ENCODE measurements around the gene HSPB1.
"Not testable (repeated sequence)": the region's sequence is repeated elsewhere in the genome, so short reads cannot be mapped to it uniquely, and the experiment has no call there.

HSPB1 gene

GRCh38 chr7:76302347-76303201 lies at the start of gene HSPB1:
Gene HSPB1 (plus strand): TSS chr7:76302673. CDS start chr7:76302713, 40 bp downstream.
- peak; percentile 82 for DNase-seq

- no peak for DNase-seq
Observed at GRCh38 chr7:76254781-76255180, 47.7 kb upstream of the HSPB1 start.

GRCh38 chr7:76257973-76258372 lies 44.5 kb upstream of the HSPB1 start:
- DNase-seq = no peak

GRCh38 chr7:76259124-76260093 lies 43.1 kb upstream of the HSPB1 start:
- DNase-seq = no peak

GRCh38 chr7:76260171-76260703 lies 42.2 kb upstream of the HSPB1 start:
- no peak for DNase-seq

GRCh38 chr7:76261329-76261728 lies 41.1 kb upstream of the HSPB1 start:
- no peak for DNase-seq

DNA sequence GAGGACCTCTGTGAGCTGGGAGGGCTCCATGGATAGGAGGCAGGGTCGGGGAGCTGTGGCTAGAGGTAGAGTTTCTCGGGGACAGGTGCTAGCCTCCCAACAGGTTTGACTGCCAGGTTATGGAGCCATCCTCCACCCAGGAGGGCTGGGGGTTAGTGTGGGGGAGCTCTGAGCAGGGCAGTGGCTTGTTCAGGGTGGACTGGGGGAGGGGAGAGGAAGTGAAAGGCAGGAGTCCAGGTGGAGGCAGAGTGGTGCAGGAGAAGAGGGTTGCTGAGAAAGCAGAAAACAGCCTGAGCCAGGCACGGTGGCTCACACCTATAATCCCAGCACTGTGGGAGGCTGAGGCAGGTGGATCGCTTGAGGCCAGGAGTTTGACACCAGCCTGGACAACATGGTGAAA lies 40.5 kb upstream of the HSPB1 start:
- no peak for DNase-seq

DNA sequence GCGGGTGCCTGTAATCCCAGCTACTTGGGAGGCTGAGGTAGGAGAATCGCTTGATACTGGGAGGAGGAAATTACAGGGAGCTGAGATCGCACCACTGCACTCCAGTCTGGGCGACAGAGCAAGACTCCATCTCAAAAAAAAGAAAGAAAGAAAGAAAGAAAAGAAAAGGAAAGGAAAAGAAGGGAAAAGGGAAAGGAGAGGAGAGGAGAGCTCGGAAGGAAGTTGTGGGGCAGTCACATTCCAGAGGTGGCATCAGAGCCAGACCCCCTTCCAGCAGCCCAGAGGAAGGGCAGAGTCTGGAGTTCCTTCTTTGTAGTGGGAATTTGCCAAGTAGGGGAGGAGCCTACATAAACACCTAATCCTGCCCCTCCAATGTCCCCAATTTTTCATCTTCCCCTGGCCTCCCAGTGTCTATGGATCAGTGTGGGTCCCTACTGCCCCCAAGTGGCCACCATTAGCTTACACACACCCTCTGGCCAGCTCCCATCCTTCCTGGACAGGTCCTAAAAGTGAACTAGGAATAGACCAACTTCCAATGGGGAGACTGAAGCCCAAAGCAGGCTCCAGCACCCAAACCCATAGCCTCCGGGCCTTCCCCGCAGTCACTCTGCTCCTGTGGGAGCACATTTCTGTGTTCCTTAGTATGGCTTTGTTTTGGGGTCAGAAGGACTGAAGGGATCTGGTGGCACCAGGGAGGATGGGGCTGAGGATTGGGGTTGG lies 39.6 kb upstream of the HSPB1 start:
- DNase-seq = peak; percentile 52

GRCh38 chr7:76265299-76265698 lies 37.2 kb upstream of the HSPB1 start:
- no peak for DNase-seq

- no peak for DNase-seq
Observed at GRCh38 chr7:76267107-76267893, 35.2 kb upstream of the HSPB1 start.

- no peak for DNase-seq
Observed at GRCh38 chr7:76267894-76268183, 34.6 kb upstream of the HSPB1 start.

GRCh38 chr7:76268376-76268775 lies 34.1 kb upstream of the HSPB1 start:
- DNase-seq = no peak

GRCh38 chr7:76269895-76270294 lies 32.6 kb upstream of the HSPB1 start:
- no peak for DNase-seq

DNA sequence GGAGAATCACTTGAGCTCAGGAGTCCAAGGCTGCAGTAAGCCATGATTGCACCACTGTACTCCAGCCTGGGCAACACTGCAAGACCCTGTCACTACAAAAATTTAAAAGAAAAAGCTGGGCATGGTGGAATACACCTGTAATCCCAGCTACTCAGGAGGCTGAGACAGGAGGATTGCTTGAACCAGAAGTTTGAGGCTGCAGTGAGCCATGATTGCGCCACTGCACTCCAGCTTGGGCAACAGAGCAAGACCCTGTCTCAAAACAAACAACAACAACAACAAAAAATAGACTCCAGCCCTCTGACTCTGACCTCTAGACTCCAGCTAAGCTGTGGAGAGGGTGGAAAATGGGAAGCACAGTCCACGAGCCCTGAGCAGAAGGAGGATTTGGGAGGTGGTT lies 31.1 kb upstream of the HSPB1 start:
- not testable (repeated sequence) for DNase-seq

DNA sequence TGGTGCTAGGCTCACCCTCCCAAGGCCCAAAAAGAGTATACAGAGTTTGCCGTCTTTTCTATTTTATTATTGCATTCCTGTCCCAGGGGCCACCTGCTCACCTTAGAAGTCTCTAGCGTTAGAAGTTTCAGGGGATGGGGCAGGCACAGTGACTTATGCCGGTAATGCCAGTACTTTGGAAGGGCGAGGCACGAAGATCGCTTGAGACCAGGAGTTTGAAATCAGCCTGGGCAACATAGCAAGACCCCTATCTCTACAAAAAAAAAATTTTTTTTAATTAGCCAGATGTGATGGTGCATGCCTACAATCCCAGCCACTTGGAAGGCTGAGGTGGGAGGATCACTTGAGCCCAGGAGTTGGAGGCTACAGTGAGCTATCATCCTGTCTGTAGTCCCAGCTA lies 30.3 kb upstream of the HSPB1 start:
- DNase-seq = no peak

DNA sequence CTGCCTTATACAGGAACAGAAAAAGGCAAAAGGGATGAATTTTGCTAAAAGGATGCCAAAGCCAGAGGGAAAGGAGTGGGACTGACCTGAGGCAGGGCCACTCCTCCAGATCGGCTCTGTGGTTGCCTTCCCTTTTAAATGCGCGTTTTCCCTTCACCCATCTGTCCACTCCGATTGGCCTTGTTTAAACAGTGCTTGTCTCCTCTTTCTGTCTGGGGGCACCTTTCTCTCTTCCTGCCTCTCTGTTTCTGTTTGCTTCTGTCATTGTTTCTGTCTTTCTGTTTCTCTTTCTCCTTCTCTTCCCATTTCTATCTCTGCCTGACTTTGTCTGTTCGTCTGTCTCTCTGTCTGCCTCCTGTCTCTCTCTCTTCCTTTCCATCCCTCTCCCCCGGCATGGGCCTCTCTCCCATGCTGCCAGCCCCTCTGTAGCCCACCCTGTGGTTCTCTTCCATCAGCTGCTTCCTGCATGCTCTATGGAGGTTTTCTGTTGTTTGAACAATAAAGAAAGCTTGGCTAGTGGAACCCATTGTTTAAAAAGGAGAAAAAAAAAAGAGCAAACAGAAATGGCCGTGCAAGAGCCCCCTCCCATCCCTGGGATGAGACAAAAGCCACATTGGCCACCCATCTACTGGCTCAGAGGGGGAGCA lies 29.5 kb upstream of the HSPB1 start:
- no peak for DNase-seq

DNA sequence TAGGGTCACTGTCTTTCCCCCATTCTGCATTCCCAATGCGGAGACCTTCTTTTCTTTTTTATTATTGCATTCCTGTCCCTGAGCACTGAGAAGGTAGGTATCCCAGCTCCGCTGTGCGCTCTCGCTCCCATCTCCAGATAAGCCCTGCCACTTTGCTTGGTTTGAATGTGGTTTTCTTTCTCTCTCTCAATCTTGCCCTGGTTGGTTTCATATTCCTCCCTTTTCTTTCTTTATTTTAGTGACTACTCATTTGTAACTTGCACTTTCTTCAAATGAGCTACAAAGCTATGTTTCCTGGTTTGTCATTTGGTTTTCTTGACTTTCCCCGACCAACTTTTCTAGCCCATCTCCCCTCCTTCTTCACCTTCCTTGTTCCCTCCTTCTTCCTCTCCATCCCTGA lies 29.0 kb upstream of the HSPB1 start:
- DNase-seq = no peak

DNA sequence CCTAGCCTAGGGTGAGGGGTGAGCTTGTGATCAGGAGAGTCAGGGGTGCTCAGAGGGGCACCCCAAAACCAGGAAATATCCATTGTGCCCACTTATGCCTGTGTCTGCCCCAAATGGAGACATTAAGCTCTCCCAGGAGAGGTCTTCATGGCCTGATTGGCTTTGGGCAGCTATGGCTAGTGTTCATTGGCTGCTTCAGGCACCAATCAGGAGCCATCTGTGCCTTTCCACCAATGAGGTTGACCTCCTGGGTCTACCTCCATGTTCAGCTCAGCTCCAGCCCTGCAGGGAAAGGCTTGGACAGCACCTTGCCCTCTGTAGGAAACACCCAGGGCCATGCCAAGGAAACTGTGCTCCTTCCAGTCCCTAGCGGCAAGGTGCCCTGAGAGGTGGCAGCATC lies 23.9 kb upstream of the HSPB1 start:
- DNase-seq = no peak

GRCh38 chr7:76280408-76280807 lies 22.1 kb upstream of the HSPB1 start:
- peak; percentile 31 for DNase-seq

DNA sequence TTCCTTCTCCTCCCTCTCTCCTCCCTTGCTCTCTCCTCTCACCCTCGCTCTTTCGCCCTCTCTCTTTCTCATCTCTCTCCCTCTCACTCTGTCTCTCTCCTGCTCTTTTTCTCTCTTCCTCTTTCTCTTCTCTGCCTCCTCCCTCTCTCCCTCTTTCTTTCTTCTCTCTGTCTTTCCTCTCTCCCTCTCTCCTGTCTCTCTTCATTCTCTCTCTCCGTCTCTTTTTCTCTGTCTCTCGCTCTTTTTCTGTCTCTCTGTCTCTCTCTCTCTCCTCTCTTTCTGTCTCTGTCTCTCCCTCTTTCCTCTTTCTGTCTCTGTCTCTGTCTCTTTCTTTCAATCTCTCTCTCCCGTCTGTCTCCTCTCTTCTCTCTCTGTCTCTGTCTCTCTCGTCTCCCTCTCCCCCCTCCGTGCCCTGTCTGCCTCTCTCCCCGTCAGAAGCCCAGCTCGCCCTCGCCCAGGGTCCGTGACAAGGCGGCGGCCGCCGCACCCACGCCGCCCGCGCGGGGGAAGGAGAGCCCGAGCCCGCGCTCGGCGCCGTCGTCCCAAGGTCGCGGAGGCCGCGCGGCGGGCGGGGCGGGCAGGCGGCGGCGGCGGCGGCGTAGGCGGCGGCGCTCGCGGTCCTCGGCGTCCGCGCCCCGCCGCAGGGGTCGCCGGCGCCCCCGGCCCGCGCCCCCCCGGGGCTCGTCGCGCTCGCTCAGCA lies 21.3 kb upstream of the HSPB1 start:
- no peak for DNase-seq
